Midbrain (tissue), 1 donor: ENCODE data around the gene TEX44.
"Not testable (repeated sequence)": the region's sequence is repeated elsewhere in the genome, so short reads cannot be mapped to it uniquely, and the experiment has no call there.

Experiments used
- DNase-seq: peaks from one replicate; lab custom pipeline; 2025; lab: John Stamatoyannopoulos, UW

TEX44 gene

DNA sequence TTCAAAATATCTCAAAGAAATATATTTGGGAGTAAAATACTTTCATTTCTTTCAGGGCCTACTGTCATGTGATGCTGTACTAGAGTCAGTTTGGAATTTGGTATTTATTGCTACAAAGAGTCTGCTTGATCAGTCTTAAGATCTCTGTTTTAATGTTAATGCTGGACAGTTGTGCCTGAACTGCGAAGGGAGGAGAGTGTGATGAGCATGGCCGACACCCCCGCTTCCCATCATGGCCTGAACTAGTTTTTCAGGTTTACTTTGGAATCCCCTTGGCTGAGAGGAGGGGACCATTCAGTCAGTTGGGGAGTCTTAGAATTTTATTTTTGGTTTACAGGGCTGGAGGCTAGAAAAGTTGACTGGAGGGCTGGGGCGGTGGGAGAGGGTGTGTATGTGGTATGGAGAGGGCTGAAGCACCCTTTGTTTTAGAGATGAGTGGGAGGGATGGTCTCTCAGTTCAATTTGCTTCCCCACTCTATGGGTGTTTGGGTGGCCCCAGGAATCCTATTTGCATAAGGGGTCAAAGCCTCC is 20.9 kb upstream of the TEX44 start:
- no peak for DNase-seq

GRCh38 chr2:231573096-231573495 is 19.6 kb upstream of the TEX44 start:
- DNase-seq: no peak

GRCh38 chr2:231573698-231574421 is 18.8 kb upstream of the TEX44 start:
- DNase-seq: no peak

DNA sequence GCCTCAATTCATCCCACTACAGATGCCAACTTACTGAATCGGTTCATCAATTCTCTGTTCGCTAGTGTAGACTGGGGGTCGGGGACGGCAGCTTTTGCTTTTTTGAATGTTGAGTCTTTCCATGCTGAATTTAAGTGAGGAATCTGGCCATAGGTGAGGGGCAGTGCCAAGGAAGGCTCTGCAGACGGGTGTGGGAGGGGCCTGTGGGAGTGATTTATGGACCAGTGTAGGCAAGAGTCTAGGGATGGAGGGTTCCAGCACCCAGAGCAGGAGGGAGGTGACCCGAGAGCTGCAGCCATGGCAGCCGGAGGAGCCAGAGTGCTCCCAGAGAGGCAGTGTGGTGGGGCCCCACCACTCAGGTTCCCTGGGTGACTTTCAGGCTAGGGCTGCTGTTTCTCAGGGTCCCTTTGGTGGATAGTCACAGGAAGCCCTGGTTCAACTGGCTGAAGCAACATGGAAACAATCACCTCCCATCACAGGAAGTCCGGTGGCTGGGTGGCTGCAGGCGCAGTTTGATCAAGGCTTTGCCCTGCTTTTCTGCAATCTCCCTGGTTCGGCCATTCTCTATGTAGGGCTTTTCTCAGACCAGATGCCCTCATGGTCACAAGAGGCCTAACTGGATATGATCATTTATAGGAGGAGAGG is 16.9 kb upstream of the TEX44 start:
- DNase-seq: no peak

DNA sequence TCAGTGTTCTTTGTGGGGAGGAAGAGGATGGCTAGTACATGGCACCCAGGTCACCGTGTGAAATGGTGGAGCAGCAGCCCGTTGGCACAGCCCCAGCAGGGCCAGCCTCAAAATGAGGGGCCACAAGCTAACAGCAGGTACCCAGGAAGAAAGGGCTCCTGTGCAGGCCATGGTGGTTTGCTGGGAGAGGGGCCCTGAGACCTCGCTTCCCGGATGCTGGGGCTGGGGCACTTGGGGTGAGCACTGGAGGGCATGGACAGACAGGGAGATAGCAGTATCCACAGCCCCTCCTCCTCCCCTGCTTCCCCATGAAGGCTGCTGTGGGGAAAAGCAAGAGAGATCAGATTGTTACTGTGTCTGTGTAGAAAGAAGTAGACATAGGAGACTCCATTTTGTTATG is 16.2 kb upstream of the TEX44 start:
- DNase-seq: no peak

GRCh38 chr2:231578655-231579054 is 14.0 kb upstream of the TEX44 start:
- not testable (repeated sequence) for DNase-seq

GRCh38 chr2:231579560-231579959 is 13.1 kb upstream of the TEX44 start:
- DNase-seq: no peak

GRCh38 chr2:231581328-231581727 is 11.3 kb upstream of the TEX44 start:
- no peak for DNase-seq

GRCh38 chr2:231583982-231584381 is 8.7 kb upstream of the TEX44 start:
- no peak for DNase-seq

GRCh38 chr2:231587744-231588143 is 4.9 kb upstream of the TEX44 start:
- DNase-seq: not testable (repeated sequence)

DNA sequence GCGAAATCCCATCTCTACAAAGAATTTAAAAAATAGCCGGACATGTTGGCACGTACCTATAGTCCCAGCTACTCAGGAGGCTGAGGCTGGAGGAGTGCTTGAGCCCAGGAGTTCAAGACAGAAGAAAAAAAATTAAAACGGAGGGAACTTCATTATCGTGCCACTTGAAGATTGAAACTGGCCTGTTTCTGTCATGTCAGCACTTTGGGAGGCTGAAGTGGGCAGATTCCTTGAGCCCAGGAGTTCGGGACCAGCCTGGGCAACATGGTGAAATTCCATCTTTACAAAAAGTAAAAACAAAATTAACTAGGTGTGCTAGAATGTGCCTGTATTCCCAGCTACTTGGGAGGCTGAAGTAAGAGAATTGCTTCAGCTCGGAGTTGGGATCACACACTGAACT is 3.0 kb upstream of the TEX44 start:
- DNase-seq: no peak

DNA sequence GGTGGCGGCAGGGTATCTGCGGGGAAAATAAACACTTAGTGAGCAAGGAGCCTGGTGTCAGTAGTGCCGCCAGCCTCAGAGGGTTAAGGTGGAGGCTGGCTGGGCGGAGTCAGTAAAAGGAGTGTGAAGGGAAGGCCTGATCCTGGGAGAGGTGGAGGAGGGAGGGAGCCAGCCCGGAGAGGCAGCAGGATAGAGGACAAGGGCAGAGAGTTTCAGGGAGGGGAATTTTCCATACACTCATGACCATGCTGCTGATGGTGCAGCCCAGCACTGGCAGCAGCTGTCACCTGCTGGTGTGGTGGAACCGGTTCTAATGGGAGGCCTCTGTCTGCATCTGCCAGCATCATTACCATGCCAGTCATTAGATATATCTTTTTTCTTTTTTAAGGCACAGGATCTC is 2.0 kb upstream of the TEX44 start:
- no peak for DNase-seq

GRCh38 chr2:231593666-231594065 is 1.0 kb downstream of the TEX44 start:
- DNase-seq: no peak

- peak; percentile 70 for DNase-seq
Observed at GRCh38 chr2:231597014-231597611, 4.4 kb downstream of the TEX44 start.

- DNase-seq: no peak
Observed at GRCh38 chr2:231597627-231598026, 5.0 kb downstream of the TEX44 start.

- DNase-seq: no peak
Observed at GRCh38 chr2:231600619-231601355, 8.1 kb downstream of the TEX44 start.

DNA sequence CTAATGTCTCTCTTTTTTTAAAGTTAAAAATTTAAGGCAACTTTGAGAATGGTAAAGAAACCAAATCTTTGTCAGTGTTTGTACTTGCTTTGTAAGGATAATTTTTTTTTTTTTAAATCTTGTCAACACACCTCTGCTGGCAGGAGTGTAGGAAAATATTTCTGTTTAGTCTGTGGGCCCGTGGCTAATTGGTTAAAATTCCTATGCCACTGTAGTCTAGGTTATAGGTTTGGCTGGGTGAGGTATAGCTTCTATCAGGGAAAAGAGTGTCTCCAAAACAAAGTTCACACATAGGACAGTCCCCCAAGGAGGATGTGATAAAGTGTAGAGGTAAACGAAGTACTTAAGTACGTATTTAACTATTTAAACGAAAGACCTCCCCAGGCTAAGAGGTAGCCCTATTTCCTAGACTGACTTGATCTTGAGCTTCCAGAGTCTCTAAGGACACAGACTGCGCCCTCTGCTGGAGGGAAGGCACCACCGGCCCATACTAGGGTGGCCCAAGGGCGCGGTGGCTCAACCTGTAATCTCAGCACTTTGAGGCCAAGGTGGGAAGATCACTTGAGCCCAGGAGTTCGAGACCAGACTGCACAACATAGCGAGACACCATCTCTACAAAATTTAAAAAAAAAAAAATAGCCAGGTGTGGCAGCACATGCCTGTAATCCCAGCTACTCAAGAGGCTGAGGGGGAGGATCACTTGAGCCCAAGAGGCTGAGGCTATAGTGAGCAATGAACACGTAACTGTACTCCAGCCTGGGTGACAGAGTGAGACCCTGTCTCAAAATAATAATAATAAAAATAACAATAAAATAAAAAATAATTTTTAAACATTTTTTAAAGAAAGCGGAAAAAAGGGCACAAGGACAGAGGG is 8.9 kb downstream of the TEX44 start:
- DNase-seq: peak; percentile 85

- DNase-seq: no peak
Observed at GRCh38 chr2:231602859-231603467, 10.3 kb downstream of the TEX44 start.

GRCh38 chr2:231604101-231604684 is 11.5 kb downstream of the TEX44 start:
- peak; percentile 95 for DNase-seq
